ENCODE measurements around the gene GALK1.
"Not testable (repeated sequence)": the region's sequence is repeated elsewhere in the genome, so short reads cannot be mapped to it uniquely, and the experiment has no call there.

Gene GALK1

DNA sequence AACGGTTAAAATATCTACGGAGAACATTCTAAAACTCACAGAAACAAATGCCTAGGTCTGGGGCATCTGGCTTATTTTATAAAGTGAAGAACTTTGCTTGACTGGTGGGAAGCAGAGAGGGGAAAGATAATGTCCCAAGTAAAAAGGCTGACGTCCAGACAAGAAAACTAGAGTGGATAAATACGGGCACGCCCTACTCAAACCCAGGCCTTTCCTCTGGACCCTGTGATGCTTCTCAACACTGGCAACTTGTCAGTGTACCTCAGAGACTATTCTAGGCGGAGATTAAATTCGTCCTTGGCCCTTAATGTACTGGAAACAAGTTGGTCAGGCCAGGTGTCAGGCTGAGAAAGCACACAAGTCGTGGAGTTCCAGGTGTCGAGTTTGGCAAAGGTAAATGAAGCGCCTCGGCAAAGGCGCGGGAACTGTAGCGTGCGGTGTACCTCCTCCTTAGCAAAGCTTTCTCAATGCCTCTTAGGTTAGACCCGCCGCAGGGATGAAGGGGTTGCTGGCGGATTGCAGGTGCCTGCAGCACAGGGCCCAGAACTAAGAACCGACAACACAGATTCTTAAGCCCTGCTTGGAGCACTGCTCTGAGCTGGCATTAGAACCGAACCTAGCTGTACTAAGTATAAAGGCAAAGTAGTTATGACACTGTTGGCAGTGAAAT, 18.9 kb upstream of the GALK1 start:
- no peak for DNase-seq

DNA sequence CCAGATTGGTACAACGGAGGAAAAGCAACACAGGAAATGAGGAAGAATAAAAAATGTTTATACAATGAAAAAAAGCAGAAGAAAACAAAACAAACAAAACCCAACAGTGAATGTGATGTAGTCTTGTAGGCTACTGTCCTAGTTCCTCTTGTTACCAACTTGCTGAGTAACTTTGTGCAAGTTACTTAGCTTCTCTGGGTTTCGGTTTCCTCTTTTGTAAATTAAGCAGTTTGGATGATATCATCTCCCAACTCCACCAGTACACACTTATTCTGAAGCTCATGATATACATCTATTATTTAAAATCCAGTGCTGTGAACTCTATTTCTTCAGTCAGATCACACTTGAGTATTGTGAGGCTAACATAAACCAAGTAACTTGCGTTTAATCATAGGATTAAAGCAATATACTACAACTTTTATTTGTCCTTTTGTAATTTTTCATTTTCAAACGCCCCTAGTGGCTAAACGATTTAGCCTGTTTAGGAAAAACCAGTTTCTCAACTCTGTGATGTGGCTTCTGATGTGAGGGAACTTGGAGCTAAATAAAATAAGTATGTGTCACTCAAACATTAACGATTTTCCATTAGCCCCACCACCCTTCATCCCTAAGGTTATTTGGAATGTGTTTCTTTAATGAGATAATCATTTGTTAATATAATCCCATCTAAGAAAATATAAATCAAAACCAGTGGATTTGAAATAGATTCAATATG, 18.2 kb upstream of the GALK1 start:
- DNase-seq, result peak; percentile 83

DNA sequence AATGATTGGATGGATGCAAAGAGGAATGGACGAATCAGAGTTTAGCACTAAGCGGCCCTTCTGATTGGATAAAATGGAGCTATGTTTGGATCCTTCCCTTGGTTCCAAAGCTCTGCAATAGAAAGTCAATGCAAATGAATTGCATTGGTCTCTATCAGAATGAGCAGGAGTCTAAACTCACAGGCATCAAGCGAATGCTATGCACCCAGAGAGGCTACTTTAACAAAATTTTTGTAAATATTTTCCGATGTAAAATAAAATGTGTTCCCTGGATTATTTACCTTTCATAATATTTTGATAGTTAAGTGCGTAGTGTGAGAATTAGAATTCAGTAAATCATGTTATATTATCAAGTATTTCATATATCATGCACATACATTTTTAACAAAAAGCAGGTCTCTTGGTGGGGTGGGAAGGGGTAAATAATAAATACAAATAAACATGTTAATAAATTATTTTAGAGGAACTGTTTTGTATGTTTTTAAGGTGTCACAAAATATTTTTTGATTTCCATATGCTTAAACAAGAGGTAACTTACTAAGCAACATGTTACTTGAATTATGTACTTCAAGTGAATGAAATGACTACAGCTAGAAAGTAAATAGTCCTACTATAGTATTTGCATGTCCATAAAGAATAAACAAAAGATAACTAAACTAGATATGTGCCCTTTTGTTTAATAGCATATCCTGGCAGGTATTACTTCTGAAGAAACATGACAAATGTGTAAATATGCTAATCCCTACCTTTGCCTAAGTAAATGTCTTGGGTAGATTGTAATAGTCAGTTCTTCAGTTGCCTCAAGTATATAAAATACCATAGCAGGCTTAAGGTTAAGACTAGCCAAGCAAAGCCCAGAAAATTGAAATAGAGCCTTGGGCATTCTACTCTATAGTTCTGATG, 15.2 kb upstream of the GALK1 start:
- no peak for DNase-seq

DNA sequence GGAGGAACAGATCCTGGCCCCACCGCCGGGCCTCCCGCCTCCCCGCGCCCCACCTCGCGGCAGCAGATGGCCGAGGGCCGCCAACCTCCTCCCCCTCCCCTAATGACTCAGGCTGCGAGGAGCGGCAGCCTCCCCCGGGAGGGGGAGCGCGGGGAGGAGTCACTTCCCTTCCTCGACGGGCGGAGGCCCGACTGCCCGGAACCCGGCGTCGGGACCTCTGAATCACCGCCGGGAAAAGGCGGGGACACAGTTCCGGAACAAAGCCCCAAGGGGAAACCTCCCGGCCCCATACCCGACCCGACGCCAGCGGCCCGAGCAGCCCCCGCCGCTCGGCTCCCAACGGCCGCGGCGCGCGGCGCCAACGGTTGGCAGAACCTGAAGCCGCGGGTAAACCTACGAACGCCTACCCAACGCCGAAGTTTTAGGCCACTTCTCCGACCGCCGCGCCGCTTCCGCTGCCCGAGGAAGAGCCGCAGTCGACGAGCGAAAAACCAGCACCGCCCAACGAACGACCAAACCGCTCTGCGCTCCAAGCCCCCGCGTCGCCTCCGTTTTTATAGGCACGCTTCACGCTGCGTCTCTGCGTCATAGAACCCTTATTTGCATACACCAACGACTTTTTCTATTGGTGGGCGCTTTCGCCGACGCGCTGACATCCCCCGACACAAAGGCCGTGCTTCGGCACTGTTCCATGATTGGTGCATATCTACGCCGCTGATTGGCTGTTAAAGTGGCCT, 14.4 kb upstream of the GALK1 start:
- DNase-seq, result peak; percentile 99

DNA sequence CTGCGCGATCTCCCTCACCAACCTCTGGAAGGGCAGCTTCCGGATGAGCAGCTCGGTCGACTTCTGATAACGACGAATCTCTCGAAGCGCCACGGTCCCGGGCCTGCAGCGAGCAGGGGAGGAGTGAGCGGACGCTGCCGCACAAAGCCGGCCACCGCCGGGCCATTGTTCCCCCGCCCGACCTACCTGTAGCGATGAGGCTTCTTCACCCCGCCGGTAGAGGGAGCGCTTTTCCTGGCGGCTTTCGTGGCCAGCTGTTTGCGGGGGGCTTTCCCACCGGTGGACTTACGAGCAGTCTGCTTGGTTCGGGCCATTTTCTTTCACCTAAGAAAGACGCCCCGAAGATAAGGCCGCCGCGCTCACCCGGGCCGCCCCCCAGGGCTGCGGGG, 13.9 kb upstream of the GALK1 start:
- DNase-seq, result peak; percentile 82

DNA sequence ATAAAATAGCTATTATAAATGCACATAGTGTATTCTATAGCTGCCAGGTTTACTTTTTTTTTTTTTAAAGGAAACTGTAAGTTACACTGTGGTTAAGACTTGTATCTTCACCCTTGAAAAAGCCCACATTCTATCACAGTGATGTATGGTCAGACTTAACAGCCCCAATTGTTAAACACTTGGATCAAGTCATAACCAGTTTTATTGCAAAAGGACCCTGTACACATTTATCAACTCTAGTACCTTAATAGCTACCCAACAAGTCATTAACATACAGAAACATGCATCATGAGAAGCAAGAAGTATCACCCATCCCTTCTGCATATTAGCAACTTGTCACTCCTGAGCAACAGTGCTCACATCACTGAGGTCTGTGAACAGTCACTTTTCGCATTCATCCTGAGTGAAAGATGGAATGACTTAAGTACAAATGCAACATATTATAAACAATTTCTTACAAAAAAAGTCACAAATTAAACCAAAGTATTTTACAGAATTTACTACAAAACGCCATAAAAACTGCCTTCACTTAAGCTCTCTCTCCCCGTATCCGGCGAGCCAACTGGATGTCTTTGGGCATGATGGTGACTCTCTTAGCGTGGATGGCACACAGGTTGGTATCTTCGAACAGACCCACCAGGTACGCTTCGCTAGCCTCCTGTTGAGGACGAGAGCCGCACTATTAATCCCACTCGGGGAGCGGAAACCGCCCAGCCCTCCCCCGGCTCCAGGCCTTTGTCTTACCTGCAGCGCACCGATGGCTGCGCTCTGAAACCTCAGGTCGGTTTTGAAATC, 13.3 kb upstream of the GALK1 start:
- not testable (repeated sequence) for DNase-seq

DNA sequence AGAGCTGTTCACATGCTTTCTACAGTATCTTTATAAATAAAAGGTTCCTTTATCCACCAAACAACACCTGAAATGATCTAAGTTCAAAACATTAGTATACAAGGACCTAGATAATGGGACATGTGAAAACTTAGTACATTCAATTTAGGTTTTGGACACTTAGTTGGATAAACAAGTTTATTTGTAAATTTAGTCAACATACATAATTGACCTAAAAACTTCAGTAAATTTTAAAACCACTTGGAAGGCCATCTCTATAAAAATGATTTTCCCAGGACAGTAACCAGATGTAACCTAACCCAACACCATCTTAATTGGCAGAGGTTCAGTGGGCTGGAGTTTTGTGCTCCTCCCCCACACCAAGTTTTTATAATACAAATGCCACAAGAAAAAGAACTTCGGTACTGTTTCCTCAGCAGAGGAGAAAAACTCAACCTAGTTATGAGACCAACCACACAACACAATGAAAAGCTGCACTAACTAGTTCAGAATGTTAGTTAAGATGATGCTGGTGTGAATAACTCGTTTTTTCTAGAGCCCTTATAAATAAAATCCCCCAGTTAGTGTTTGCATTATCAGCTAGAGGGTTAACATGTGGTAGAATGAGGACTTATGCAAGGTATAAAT, 12.4 kb upstream of the GALK1 start:
- no peak for DNase-seq

DNA sequence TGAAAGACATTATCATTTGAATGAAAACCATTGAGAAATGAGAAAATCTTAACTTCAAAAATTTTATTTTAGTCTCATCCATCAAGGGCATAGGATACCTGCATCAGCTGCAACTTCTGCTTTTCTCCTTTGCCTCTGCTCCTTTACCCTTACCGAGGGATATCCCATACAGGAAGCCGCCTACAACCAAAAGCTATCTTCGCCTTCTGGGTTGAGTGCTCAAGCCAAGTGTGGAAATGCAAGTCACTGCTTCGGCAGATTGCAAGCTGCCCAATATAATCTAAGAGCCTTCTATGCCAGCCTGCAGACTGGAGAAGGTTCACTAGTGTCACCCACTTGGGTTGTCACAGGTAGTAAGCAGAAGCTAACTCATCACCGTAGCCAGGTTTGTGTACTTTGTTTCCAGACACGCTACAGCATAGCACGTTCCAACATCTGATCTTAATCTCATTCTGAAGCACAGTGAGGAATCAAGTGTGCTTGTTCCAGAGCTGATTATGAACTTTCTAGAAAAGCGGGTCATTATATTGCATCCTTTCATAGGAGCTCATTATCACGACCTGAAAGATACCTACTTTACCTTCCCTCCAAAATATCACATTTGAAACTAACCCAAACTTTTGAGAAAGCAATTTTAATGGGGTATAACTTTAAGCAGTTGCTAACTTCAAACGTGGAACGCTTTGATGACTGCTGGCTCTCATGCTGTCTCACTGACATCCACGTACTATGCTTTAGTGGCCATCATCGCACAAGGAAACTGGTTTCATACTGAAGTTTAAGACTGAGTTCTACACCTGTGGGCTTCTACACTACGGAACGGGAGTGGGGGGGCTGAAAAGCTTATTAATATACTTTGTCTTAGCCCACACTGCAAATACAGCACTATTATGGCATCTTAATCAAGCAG, 11.6 kb upstream of the GALK1 start:
- DNase-seq, result peak; percentile 45

DNA sequence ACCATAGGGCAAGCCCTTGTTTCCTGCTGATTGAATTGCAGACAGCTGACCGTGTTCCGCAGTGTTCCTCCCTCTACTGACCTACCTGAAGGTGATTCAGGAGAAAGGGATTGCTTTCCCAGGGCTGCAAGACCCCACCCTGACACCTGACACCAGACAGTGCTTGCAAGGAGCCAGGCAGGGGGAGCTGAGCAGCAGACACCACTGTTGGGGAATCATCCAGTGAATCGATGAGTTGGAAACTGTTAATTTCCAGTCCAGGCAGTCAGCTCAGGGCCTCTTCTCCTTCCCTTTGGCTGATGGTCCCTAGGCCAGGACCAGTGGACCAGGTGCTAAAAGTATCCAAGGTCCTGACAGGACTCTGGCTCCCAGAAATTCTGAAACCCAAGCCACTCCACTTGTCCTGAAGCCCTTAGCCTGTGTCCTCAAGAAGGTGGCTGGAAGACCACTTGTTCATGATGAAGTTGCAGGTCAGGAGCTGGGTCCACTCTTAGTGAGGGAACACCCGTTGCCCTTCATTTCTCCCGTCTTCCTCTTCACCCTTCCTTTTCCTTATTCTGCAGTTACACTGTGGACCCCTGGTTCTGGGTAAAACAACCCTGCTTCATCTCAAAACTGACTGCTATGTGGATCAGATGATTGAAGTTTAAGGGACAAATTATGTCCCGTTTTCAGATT, 10.1 kb upstream of the GALK1 start:
- DNase-seq, result no peak

DNA sequence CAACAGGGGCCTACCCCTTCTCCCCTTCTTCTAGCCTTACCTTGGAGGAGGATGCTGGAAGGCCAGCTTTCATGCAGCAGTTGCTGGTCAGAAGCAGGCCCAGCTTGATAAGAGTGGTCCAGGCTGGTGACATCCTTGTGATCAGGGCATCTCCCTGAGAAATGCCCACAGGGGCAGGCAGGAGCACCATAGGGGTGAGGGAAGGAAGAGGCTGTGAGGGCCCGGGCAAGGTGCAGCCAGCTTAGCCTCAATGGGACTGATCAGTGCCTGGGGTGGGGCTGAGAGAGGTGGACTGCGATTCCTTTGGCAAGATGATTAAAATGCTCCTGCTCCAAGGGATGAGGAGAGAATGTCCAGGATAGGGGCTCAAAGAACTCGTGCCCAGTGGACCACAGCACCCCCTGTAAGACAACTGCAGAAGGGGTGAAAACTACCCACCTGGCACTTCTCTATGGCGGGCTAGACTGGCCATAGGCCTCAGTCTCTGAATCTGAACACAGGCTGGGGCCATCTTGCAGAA, 9.5 kb upstream of the GALK1 start:
- no peak for DNase-seq

DNA sequence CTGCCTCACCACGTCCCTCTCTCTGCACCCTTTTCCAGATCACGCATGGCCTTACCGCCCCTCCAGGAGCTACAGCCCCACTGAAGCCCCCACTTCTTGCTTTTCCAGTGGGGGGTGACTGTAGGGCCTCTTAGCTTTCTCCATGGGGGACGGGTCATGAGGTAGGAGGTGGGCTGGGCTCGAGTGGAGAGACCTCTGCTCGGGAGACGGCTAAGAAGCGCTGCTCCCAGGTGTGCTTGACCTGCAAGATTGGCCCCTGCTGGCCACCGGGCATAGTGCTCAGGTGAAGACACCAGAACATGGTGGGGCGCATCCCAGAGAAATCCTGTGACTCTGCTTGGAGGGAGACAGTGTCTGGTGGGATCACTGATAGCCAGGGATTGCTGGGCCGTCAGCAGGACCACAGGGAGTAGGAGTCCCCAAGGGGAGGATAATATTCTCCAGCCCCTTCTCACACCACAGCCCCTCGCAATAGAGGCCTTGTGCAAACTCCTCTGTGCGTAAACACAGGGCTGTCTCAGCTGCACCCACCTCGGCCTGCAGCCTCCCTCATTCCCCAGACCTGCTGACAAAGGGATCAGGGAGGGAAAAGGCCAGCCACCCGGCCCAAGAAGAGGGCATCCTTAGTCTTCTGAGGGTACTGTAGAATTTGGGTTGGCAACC, 8.9 kb upstream of the GALK1 start:
- DNase-seq, result no peak

DNA sequence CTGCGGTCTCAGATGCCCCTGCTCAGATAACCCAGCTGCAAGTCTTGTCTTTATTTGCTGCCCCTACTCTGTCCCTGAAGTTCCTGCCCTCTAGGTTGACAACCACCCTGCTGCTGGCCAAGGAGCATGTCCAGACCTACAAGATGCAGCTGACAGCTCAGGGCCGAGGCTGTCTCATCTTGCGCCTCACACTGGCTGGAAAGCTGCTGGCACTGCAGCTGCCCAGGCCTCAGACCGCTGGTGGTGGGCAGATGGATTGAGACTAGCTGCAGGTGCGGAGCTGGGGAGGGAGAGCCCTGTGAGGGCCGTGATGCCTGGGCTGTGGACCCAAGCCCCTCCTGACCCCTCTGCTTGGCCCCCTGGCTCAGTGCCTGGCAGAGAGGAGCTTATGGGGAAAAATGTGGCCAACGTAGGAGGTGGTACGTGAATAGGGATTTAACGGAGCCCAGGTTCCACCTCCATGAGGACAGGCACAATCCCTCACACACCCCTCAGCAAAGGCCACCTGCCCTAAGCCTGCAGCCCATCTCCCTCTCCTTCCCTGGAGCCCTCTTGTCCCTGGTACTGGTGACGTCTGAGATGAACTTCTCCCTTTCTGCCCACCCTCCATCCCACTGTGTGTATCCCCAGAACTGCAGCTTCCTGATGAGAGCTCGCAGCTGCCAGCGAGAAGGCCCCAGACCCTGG, 8.3 kb upstream of the GALK1 start:
- DNase-seq, result no peak

DNA sequence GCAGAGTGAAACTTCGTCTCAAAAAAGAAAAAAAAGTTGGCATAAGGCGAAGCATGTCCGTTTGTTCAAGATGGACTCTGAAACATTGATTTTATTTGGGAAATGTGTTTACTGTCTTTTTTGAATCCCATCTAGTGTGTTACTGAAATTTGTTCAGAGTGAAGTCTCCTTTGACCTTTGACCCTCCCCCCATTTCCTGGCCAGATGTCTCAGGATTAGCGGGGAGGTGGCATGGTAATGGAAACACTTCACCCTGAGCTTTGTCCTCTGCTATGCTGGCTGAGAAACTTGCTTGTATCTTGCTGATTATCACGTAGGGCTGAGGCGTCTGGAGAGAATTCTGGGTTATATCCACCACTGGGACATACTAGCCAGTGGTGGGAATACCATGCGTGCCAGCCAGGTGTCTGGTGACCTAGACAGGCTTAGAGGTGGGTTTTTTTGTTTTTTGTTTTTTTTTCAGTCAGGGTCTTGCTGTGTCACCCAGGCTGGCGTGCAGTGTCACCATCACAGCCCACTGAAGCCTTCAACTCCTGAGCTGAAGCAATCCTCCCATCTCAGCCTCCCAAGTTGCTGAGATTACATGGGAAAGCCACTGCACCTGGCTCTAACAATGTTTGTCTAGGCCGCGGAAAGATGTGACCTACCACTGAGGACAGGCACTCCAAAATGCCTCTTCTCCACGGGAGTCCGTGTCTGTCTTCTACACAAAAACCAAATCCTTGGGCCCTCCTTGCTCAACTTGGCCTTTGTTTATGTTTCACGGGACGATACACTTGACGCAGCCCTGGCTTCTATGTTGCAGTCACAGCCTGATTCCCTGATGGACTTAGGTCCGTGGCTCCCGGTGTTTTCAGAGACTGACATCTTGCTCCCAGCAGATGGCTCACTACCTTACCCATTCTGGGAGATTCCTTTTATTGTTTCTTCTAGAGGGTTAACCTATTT, 6.6 kb upstream of the GALK1 start:
- DNase-seq, result no peak

DNA sequence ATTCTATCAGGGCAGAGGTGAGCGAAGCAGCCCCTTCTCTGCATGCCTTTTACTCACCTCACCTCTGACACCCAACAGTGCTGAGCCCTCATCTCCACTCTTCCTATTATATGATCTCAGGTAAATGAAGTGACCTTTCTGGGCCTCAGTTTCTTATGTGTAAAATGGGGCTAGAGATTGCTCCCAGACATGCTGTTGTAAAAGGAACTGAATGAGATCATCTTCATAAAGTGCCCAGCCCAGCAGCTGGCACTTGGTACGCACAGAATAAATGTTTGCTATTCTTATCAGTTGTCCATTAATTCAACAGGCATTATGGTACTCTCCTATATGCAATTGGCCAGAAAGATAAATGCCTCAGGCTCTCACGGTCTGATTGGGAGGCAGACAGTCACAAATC, 4.5 kb upstream of the GALK1 start:
- DNase-seq, result no peak

DNA sequence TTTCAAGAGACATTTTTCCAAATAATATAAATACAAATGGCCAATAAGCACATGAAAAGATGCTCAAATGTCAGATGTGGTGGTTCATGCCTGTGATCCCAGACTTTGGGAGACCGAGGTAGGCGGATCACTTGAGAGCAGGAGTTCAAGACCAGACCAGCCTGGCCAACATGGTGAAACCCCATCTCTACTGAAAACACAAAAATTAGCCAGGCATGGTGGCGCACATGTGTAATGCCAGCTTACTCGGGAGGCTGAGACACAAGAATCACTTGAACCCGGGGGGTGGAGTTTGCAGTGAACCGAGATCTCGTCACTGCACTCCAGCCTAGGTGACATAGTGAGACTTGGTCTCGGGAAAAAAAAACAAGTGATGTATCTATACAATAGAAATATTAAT, 2.9 kb upstream of the GALK1 start:
- no peak for DNase-seq

DNA sequence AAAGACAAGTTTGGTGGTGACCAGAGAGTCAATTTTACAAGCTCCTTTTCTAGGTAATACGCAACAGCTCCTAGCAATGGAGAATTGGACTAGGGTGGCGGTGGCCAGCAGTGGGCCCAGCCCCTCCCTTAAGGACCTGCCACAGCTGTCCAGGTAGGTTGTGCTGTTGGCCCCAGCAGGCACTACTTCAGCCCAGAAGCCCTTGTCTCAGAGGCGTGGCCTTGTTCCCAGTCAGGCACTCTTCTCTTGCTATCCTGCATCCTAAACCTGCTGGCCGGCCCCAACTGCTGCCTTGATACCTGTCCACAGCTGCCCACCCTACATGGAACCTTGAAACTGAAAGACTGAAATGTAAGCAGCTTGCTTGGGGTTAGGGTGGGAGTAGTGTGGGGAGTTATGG, 989 bp upstream of the GALK1 start:
- DNase-seq, result no peak

DNA sequence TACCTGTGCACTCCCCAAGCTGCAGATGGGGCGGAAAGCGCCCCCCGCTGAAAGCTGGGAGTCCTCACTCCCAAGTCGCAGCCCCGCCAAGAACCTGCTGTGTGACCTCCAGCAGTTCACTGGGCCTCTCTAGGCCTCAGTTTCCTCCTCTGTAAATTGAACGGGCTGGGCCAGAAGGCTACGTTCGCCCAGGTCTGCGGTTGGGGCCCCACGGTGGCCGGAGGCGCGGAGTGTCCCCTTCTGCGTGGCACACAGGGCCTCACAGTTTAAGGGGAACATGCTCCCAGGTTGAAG, 628 bp downstream of the GALK1 start:
- DNase-seq, result no peak

Measured in activated CD4-positive, alpha-beta T cell treated with anti-CD3 and anti-CD28 coated beads, Interleukin-2, Interleukin-6, amounts not matched to agents 100 ng/mL and 50 ng/mL, durations not matched to agents 16 hours and 8 hours (primary cell).